IMR-90 (cell line): ENCODE results near the gene TEF. TPM values are rescaled to one million over a fixed set of nuclear protein-coding genes. Genes with fewer than 3 reads are reported as not detected.

Experiments used
- ATAC-seq: fragments of 200-7000 bp; cut with Tn5 transposase; 2 replicates; pipeline ENCODE4 v1.9.1; 2020; ENCODE audit warnings: low read depth, mild to moderate bottlenecking, moderate library complexity
- BruUV-seq: library from RNA; stranded (reverse); fragments of 400-500 nt; replicated peaks from 2 replicates; lab custom pipeline; 2021; lab: Mats Ljungman, UMichigan
- CTCF ChIA-PET: fragments of 300-600 bp; formaldehyde crosslinking; extraction: SDS; loops from one replicate; lab custom pipeline; 2021; ENCODE audit warnings: antibody characterized with exemption; lab: Yijun Ruan, JAX
- POLR2A ChIA-PET: fragments of 300-600 bp; sonication (Branson Sonifier 250); formaldehyde crosslinking; loops from one replicate; lab custom pipeline; 2022; ENCODE audit warnings: antibody characterized with exemption; ENCODE audit not compliant: unreplicated experiment; lab: Charles Lee
- DNase-seq: peaks from one replicate; pipeline ENCODE4 v3.0.0; 2013
- H2AFZ ChIP-seq: replicated peaks from 2 replicates; pipeline ENCODE3; 2013; ENCODE audit warnings: low read length, mild to moderate bottlenecking; ENCODE audit not compliant: poor library complexity
- H2AK5ac ChIP-seq: 2 replicates; pipeline ENCODE4 v1.6.1; 2013; ENCODE audit warnings: low read depth, low read length, inconsistent platforms
- H2AK9ac ChIP-seq: replicated peaks from 2 replicates; pipeline ENCODE3; 2013; ENCODE audit warnings: mild to moderate bottlenecking, low read depth, low read length, moderate library complexity; ENCODE audit not compliant: poor library complexity
- H2BK120ac ChIP-seq: 2 replicates; pipeline ENCODE4 v1.6.1; 2013; ENCODE audit warnings: low read depth, low read length, inconsistent platforms
- H2BK15ac ChIP-seq: 3 replicates; pipeline ENCODE4 v1.6.1; 2013; ENCODE audit warnings: low read depth, low read length, inconsistent platforms
- H2BK20ac ChIP-seq: 2 replicates; pipeline ENCODE4 v1.6.1; 2013; ENCODE audit warnings: low read depth, mild to moderate bottlenecking, inconsistent platforms, low read length, moderate library complexity
- H2BK5ac ChIP-seq: 2 replicates; pipeline ENCODE4 v1.6.1; 2013; ENCODE audit warnings: mild to moderate bottlenecking, low read depth, low read length, inconsistent platforms; ENCODE audit not compliant: poor library complexity, severe bottlenecking
- H3K14ac ChIP-seq: replicated peaks from 2 replicates; pipeline ENCODE4 v1.6.1; 2013; ENCODE audit warnings: low read depth, low read length, inconsistent platforms
- H3K18ac ChIP-seq: 2 replicates; pipeline ENCODE4 v1.6.1; 2013; ENCODE audit warnings: low read depth, low read length, control low read depth
- H3K23ac ChIP-seq: 2 replicates; pipeline ENCODE4 v1.6.1; 2013; ENCODE audit warnings: low read depth, low read length, inconsistent platforms
- H3K27ac ChIP-seq: 2 replicates; pipeline ENCODE4 v1.5.1; 2013; ENCODE audit warnings: mild to moderate bottlenecking, control low read depth, low read length; ENCODE audit not compliant: insufficient read depth
- H3K27me3 ChIP-seq: 2 replicates; pipeline ENCODE4 v1.6.1; 2013; ENCODE audit warnings: low read length; ENCODE audit not compliant: control insufficient read depth, insufficient read depth
- H3K36me3 ChIP-seq: 2 replicates; pipeline ENCODE4 v1.6.1; 2013; ENCODE audit warnings: low read length, mixed read lengths; ENCODE audit not compliant: control insufficient read depth, insufficient read depth
- H3K4ac ChIP-seq: 2 replicates; pipeline ENCODE4 v1.6.1; 2013; ENCODE audit warnings: low read depth, low read length, inconsistent platforms
- H3K4me1 ChIP-seq: 2 replicates; pipeline ENCODE4 v1.6.1; 2013; ENCODE audit warnings: low read length, mixed read lengths; ENCODE audit not compliant: control insufficient read depth, insufficient read depth
- H3K4me2 ChIP-seq: 2 replicates; pipeline ENCODE4 v1.6.1; 2013; ENCODE audit warnings: low read depth, mild to moderate bottlenecking, control low read depth, low read length, moderate library complexity
- H3K4me3 ChIP-seq: 2 replicates; pipeline ENCODE4 v1.5.1; 2013; ENCODE audit warnings: low read depth, mild to moderate bottlenecking, control low read depth, low read length, moderate library complexity; ENCODE audit not compliant: insufficient read depth
- H3K56ac ChIP-seq: 2 replicates; pipeline ENCODE4 v1.6.1; 2013; ENCODE audit warnings: low read length, inconsistent platforms; ENCODE audit not compliant: insufficient read depth; ENCODE audit errors: extremely low read depth
- H3K79me1 ChIP-seq, 2 experiments: 2 replicates each; pipeline ENCODE4 v1.6.1; 2013; ENCODE audit warnings: low read length in 2 of 2, inconsistent platforms in 1 of 2, low read depth in 1 of 2
- H3K9ac ChIP-seq: 2 replicates; pipeline ENCODE4 v1.6.1; 2013; ENCODE audit warnings: low read depth, low read length, control low read depth
- H3K9me1 ChIP-seq: 2 replicates; pipeline ENCODE4 v1.6.1; 2013; ENCODE audit warnings: low read length, inconsistent platforms; ENCODE audit not compliant: insufficient read depth
- H3K9me3 ChIP-seq: 2 replicates; pipeline ENCODE4 v1.6.1; 2013; ENCODE audit warnings: low read length; ENCODE audit not compliant: control insufficient read depth, insufficient read depth
- H4K20me1 ChIP-seq: 2 replicates; pipeline ENCODE4 v1.6.1; 2013; ENCODE audit warnings: low read length, inconsistent platforms; ENCODE audit not compliant: insufficient read depth
- H4K5ac ChIP-seq: 2 replicates; pipeline ENCODE4 v1.6.1; 2013; ENCODE audit warnings: mild to moderate bottlenecking, low read depth, low read length, control low read depth
- H4K8ac ChIP-seq, 2 experiments: 2 replicates each; pipeline ENCODE4 v1.6.1; 2013; ENCODE audit warnings: low read depth in 2 of 2, low read length in 2 of 2, control low read depth in 1 of 2, inconsistent platforms in 1 of 2
- H4K91ac ChIP-seq: 2 replicates; pipeline ENCODE4 v1.6.1; 2013; ENCODE audit warnings: low read depth, low read length, inconsistent platforms; ENCODE audit not compliant: insufficient read depth
- BHLHE40 ChIP-seq: fragments of 150-350 bp; IDR thresholded peaks from 2 replicates; pipeline ENCODE4 v1.6.1; 2016; ENCODE audit warnings: mild to moderate bottlenecking, low read depth, low read length
- CEBPB ChIP-seq: IDR thresholded peaks from 2 replicates; pipeline ENCODE4 v1.6.1; 2012; ENCODE audit warnings: low read depth, low read length, improper control_type of control experiment
- FOS ChIP-seq: fragments of 150-350 bp; IDR thresholded peaks from 2 replicates; pipeline ENCODE4 v1.6.1; 2016; ENCODE audit warnings: low read depth, low read length
- MAFK ChIP-seq: IDR thresholded peaks from 2 replicates; pipeline ENCODE4 v1.6.1; 2012; ENCODE audit warnings: low read depth, low read length, improper control_type of control experiment
- MAZ ChIP-seq: IDR thresholded peaks from 2 replicates; pipeline ENCODE4 v1.6.1; 2012; ENCODE audit warnings: low read depth, mild to moderate bottlenecking, low read length, improper control_type of control experiment, moderate library complexity, borderline replicate concordance
- MXI1 ChIP-seq: IDR thresholded peaks from 2 replicates; pipeline ENCODE4 v1.6.1; 2012; ENCODE audit warnings: low read depth, mild to moderate bottlenecking, low read length, moderate library complexity, borderline replicate concordance
- NFE2L2 ChIP-seq: fragments of 150-350 bp; IDR thresholded peaks from 2 replicates; pipeline ENCODE4 v1.6.1; 2016; ENCODE audit warnings: low read depth, mild to moderate bottlenecking, low read length
- RAD21 ChIP-seq: IDR thresholded peaks from 2 replicates; pipeline ENCODE4 v1.6.1; 2012; ENCODE audit warnings: low read length, improper control_type of control experiment
- RCOR1 ChIP-seq: IDR thresholded peaks from 2 replicates; pipeline ENCODE4 v1.6.1; 2012; ENCODE audit warnings: mild to moderate bottlenecking, low read length, improper control_type of control experiment; ENCODE audit not compliant: insufficient replicate concordance
- RFX5 ChIP-seq: IDR thresholded peaks from 2 replicates; pipeline ENCODE4 v1.8.0; 2012; ENCODE audit warnings: low read depth, mild to moderate bottlenecking, low read length, moderate library complexity
- SMC3 ChIP-seq: fragments of 150-350 bp; IDR thresholded peaks from 2 replicates; pipeline ENCODE4 v1.6.1; 2016; ENCODE audit warnings: low read depth, mild to moderate bottlenecking, antibody characterized with exemption, low read length, moderate library complexity
- WGBS, 2 experiments: methylation state at CpG; one replicate each; pipeline versions ENCODE4 v1.1.5 to v1.1.7; 2013; ENCODE audit warnings: missing lambda C conversion rate in 2 of 2; ENCODE audit not compliant: insufficient read length in 1 of 2; ENCODE audit errors: extremely low coverage in 2 of 2; 5-methylcytosine and 5-hydroxymethylcytosine counted together
- dilution Hi-C: fragments of 300-500 bp; cut with HindIII; formaldehyde crosslinking; loops from one replicate; pipeline ENCODE4 v1.14.3; 2018; ENCODE audit warnings: low sequenced_read_pairs; ENCODE audit not compliant: unreplicated experiment
- in situ Hi-C: fragments of 300-500 bp; cut with MboI; formaldehyde crosslinking; loops from 3 replicates; pipeline ENCODE4 v1.14.3; 2019; ENCODE audit warnings: low sequenced_read_pairs, inconsistent platforms, mixed read lengths
- intact Hi-C: fragments of 100-400 bp; cut with micrococcal nuclease; formaldehyde crosslinking; loops from 2 replicates; pipeline ENCODE4 v1.10.0; 2022
- polyA plus RNA-seq, 3 experiments: library from polyadenylated mRNA; depleted of rRNA; stranded (reverse); fragments of >200 nt; gene quantifications; 2 replicates each; pipeline ENCODE4 v1.2.3, GENCODE V29; 2012; ENCODE audit warnings: low replicate concordance in 1 of 3
- total RNA-seq: library from RNA; depleted of rRNA; stranded (reverse); fragments of >200 nt; gene quantifications from 2 replicates; pipeline ENCODE4 v1.2.3, GENCODE V29; 2012
- TF ChIP-seq, protein P1 (sequence below): conservative IDR thresholded peaks from 2 replicates; pipeline ENCODE4 v1.5.1; 2012; ENCODE audit warnings: mild to moderate bottlenecking, low read depth, low read length, improper control_type of control experiment
- TF ChIP-seq, protein P2 (sequence below): fragments of 150-350 bp; IDR thresholded peaks from 2 replicates; pipeline ENCODE4 v1.6.1; 2016; ENCODE audit warnings: low read depth, mild to moderate bottlenecking, low read length, moderate library complexity, borderline replicate concordance
- TF ChIP-seq, protein P3 (sequence below): fragments of 150-350 bp; IDR thresholded peaks from 2 replicates; pipeline ENCODE4 v1.6.1; 2017; ENCODE audit warnings: mild to moderate bottlenecking, antibody characterized with exemption, low read length, low read depth

TEF gene
- total and polyA plus RNA-seq, 2 of the 4 experiments (the other 2 are of a cell fraction), result 5.6 to 11.6 TPM

DNA sequence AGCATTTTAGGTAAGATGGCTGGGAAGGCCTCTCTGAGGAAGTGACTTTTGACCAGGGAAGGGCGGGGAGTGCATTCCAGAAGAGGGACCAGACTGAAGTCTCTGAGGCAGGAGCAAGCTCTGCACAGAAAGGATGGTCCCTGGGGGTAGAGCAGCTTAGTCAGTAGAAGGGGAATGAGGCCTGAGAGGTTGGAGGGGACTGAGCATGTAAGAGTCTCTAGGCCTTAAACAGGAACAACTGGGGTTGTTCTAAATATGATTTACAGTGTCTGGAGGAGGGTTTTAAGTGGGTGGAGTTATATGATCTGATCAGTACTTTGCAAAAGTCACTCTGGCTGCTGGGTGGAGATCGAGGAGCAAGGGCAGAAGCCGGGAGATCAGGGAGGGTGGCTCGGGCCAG, 31.7 kb upstream of the TEF start:
- H2BK120ac ChIP-seq, result no peak overlapping the region
- H3K4ac ChIP-seq, result no peak overlapping the region
- H2BK20ac ChIP-seq, result no peak overlapping the region
- ChIA-PET CTCF (no interaction called here), POLR2A (no interaction called here)
- no peak overlapping the region; the same call in 1 of the 2 replicates for H4K91ac ChIP-seq
- no peak for TF ChIP-seq MAFK
- no peak for TF ChIP-seq MAZ
- TF ChIP-seq RFX5, result no peak
- no peak for TF ChIP-seq FOS
- TF ChIP-seq SMC3, result no peak
- no peak for TF ChIP-seq RAD21
- TF ChIP-seq, protein P1, sequence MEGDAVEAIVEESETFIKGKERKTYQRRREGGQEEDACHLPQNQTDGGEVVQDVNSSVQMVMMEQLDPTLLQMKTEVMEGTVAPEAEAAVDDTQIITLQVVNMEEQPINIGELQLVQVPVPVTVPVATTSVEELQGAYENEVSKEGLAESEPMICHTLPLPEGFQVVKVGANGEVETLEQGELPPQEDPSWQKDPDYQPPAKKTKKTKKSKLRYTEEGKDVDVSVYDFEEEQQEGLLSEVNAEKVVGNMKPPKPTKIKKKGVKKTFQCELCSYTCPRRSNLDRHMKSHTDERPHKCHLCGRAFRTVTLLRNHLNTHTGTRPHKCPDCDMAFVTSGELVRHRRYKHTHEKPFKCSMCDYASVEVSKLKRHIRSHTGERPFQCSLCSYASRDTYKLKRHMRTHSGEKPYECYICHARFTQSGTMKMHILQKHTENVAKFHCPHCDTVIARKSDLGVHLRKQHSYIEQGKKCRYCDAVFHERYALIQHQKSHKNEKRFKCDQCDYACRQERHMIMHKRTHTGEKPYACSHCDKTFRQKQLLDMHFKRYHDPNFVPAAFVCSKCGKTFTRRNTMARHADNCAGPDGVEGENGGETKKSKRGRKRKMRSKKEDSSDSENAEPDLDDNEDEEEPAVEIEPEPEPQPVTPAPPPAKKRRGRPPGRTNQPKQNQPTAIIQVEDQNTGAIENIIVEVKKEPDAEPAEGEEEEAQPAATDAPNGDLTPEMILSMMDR, result no peak
- TF ChIP-seq BHLHE40, result no peak
- TF ChIP-seq CEBPB, result no peak
- no peak for TF ChIP-seq RCOR1
- TF ChIP-seq, protein P2, sequence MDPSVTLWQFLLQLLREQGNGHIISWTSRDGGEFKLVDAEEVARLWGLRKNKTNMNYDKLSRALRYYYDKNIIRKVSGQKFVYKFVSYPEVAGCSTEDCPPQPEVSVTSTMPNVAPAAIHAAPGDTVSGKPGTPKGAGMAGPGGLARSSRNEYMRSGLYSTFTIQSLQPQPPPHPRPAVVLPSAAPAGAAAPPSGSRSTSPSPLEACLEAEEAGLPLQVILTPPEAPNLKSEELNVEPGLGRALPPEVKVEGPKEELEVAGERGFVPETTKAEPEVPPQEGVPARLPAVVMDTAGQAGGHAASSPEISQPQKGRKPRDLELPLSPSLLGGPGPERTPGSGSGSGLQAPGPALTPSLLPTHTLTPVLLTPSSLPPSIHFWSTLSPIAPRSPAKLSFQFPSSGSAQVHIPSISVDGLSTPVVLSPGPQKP, result no peak
- TF ChIP-seq NFE2L2, result no peak
- TF ChIP-seq, protein P3, sequence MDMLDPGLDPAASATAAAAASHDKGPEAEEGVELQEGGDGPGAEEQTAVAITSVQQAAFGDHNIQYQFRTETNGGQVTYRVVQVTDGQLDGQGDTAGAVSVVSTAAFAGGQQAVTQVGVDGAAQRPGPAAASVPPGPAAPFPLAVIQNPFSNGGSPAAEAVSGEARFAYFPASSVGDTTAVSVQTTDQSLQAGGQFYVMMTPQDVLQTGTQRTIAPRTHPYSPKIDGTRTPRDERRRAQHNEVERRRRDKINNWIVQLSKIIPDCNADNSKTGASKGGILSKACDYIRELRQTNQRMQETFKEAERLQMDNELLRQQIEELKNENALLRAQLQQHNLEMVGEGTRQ, result no peak
- no peak for TF ChIP-seq MXI1
- no peak overlapping the region for H2BK15ac ChIP-seq
- no peaks in the 10 kb centered on the region for H3K9me3 ChIP-seq
- DNase-seq (no peak), ATAC-seq (peak; percentile 38)
- H4K8ac ChIP-seq, result peak overlapping the region in 1 of 2 experiments; percentile 15; a peak in 1 of 4 replicates
- H3K27ac ChIP-seq, result no peak overlapping the region
- H3K23ac ChIP-seq, result no peak overlapping the region; the same call in 1 of the 2 replicates
- H3K27me3 ChIP-seq, result no peaks in the 10 kb centered on the region
- in situ Hi-C loops (no loop called here), dilution Hi-C loops (no loop called here), intact Hi-C loops (no loop called here)
- peaks cover 86% of the 10 kb centered on the region for H3K36me3 ChIP-seq
- H2AK9ac ChIP-seq, result no peak overlapping the region
- no peak overlapping the region for H3K4me2 ChIP-seq
- H3K18ac ChIP-seq, result no peak overlapping the region
- H4K5ac ChIP-seq, result no peak overlapping the region
- BruUV-seq, result no TSS peak
- no peak overlapping the region for H3K14ac ChIP-seq
- H3K4me3 ChIP-seq, result no peak overlapping the region
- no peak overlapping the region for H2BK5ac ChIP-seq
- H2AFZ ChIP-seq, result peak overlapping the region; percentile 27
- no peak overlapping the region for H3K56ac ChIP-seq
- H3K4me1 ChIP-seq, result peaks cover 5% of the 10 kb centered on the region
- H3K9me1 ChIP-seq, result peaks cover 10% of the 10 kb centered on the region; the same call in 1 of the 2 replicates
- H3K9ac ChIP-seq, result no peak overlapping the region
- H4K20me1 ChIP-seq, result peaks cover 16% of the 10 kb centered on the region; the same call in 1 of the 2 replicates
- peaks cover 17 to 61% of the 10 kb centered on the region in 2 experiments; a peak in 3 of 4 replicates for H3K79me1 ChIP-seq
- 92% methylated on average over 3 of the region's 4 CpGs; no CpG with 5 or more reads in 1 of the 2 experiments for WGBS, 2 experiments
- H2AK5ac ChIP-seq, result no peak overlapping the region
